Activated naive CD8-positive, alpha-beta T cell treated with anti-CD3 and anti-CD28 coated beads, Interleukin-2, amount 50 U/mL, for 24 hours (primary cell): ENCODE measurements around the gene HSD17B8.

Experiments used
- ATAC-seq: fragments of 150-1000 bp; cut with Tn5 transposase; one replicate; pipeline ENCODE4 v1.10.0; 2021
- DNase-seq: peaks from one replicate; pipeline ENCODE4 v3.0.0; 2021
- H3K27ac Mint-ChIP-seq: one replicate; pipeline ENCODE4 v1.8.0; 2021; ENCODE audit warnings: mild to moderate bottlenecking, mixed read lengths
- H3K27me3 Mint-ChIP-seq: one replicate; pipeline ENCODE4 v1.8.0; 2021; ENCODE audit warnings: mixed read lengths
- H3K36me3 Mint-ChIP-seq: one replicate; pipeline ENCODE4 v1.8.0; 2021; ENCODE audit warnings: low read depth, mixed read lengths
- H3K4me1 Mint-ChIP-seq: one replicate; pipeline ENCODE4 v1.8.0; 2021; ENCODE audit warnings: mixed read lengths
- H3K4me3 Mint-ChIP-seq: one replicate; pipeline ENCODE4 v1.8.0; 2021; ENCODE audit warnings: mild to moderate bottlenecking, moderate library complexity, mixed read lengths
- H3K9me3 Mint-ChIP-seq: one replicate; pipeline ENCODE4 v1.8.0; 2021; ENCODE audit warnings: mixed read lengths

Gene HSD17B8

DNA sequence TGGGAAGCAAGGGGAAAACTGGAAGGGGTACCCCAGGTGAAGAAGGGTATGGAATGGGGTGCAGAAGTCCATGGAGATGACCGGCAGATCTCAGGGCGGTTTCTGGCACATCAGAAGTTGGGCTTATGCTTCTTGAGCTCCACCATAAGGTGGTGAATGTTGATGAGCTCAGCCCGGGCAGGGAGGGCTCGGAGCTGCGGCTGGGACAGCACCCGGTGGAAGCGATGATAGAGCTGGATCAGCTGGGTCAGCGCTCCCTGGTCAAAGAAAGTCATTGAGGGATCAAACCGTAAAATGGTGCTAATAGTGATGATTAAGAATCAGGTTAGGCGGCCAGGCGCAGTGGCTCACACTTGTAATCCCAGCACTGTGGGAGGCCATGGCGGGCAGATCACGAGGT is 46.3 kb downstream of the HSD17B8 start:
- H3K27ac Mint-ChIP-seq, result peak overlapping the region; percentile 94
- peaks cover 4% of the 10 kb centered on the region for H3K27me3 Mint-ChIP-seq
- peaks cover 24% of the 10 kb centered on the region for H3K36me3 Mint-ChIP-seq
- no peaks in the 10 kb centered on the region for H3K9me3 Mint-ChIP-seq
- H3K4me1 Mint-ChIP-seq, result peaks cover 44% of the 10 kb centered on the region
- H3K4me3 Mint-ChIP-seq, result peak overlapping the region; percentile 90
- DNase-seq, result no peak
- ATAC-seq, result no peak

DNA sequence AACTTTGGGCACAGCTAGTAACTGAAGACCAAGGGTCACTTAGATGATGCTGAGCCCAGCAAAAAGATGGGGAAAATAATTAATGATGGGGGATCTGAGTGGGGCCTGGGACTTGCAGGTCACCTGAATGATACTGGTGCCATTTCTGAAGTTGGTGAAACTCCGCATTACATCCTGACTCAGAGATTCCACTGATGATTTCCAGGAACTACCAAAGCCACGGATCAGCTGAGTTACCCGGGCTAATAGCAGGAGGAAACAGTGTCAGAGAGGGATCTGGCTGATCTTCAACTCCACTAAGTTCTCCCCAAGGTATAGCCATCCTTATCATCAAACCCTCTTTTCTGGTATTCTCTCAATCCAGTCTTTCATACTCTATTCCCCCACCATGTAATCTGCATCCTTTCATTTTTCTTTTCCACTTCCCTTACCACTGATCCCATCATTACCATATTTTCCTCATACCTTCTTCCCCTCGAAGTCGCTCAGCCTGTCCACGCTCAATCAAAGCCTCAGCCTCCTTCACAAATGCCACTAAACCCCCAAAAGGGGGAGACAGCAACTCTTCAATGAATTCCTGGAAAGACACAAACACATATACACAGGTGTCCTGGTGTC is 47.0 kb downstream of the HSD17B8 start:
- DNase-seq (no peak), ATAC-seq (no peak)
- peaks cover 1% of the 10 kb centered on the region for H3K27me3 Mint-ChIP-seq
- no peaks in the 10 kb centered on the region for H3K9me3 Mint-ChIP-seq
- H3K27ac Mint-ChIP-seq, result peak overlapping the region; percentile 41
- peak overlapping the region; percentile 13 for H3K4me3 Mint-ChIP-seq
- H3K4me1 Mint-ChIP-seq, result peaks cover 44% of the 10 kb centered on the region
- H3K36me3 Mint-ChIP-seq, result peaks cover 24% of the 10 kb centered on the region

DNA sequence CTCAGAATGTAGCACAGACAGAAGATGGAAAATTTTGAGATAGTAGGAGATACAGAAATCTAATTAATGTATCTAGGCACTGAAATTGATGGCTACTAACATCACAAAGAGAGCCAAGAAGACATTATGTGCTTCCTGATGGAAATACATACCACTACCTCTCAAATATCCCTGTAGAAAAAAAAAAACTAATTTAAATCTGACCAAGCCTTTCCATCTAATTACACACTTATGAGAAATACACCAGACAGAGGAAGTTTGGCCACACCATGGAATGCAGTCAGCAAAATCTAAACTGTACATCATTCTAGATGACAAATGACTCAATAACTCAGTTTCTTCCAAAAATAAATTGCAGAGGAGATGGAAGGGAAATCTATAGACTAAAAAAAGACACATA is 48.3 kb downstream of the HSD17B8 start:
- DNase-seq (no peak), ATAC-seq (no peak)
- H3K36me3 Mint-ChIP-seq, result peaks cover 27% of the 10 kb centered on the region
- no peaks in the 10 kb centered on the region for H3K9me3 Mint-ChIP-seq
- H3K4me1 Mint-ChIP-seq, result peaks cover 44% of the 10 kb centered on the region
- H3K27ac Mint-ChIP-seq, result peak overlapping the region; percentile 17
- H3K27me3 Mint-ChIP-seq, result no peaks in the 10 kb centered on the region
- no peak overlapping the region for H3K4me3 Mint-ChIP-seq

DNA sequence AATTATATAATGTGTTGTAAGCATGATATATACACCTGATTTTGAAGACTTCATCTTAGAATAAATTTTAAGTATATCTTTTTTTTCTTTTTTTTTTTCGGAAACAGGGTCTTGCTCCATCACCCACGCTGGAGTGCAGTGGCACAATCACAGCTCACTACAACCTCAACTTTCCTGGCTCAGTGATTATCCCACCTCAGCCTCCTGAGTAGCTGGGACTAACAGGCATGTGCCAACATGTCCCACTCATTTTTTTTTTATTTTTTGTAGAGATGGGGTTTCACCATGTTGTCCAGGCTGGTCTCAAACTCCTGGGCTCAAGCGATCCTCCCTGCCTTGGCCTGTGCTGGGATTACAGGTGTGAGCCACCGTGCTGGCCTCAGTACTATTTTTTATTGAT is 50.1 kb downstream of the HSD17B8 start:
- ATAC-seq, result no peak
- H3K4me1 Mint-ChIP-seq, result peaks cover 30% of the 10 kb centered on the region
- H3K27ac Mint-ChIP-seq, result no peak overlapping the region
- no peaks in the 10 kb centered on the region for H3K27me3 Mint-ChIP-seq
- DNase-seq, result no peak
- H3K9me3 Mint-ChIP-seq, result no peaks in the 10 kb centered on the region
- no peak overlapping the region for H3K4me3 Mint-ChIP-seq
- H3K36me3 Mint-ChIP-seq, result peaks cover 35% of the 10 kb centered on the region
